ENCODE measurements around the gene ADAMTSL1. TPM values are rescaled to one million over a fixed set of nuclear protein-coding genes. Genes with fewer than 3 reads are reported as not detected.

Gene ADAMTSL1
- total and polyA plus RNA-seq, 2 of the 13 experiments (the other 11 are each of a cell fraction or from before 2014, with no cell fraction given): not detected

DNA sequence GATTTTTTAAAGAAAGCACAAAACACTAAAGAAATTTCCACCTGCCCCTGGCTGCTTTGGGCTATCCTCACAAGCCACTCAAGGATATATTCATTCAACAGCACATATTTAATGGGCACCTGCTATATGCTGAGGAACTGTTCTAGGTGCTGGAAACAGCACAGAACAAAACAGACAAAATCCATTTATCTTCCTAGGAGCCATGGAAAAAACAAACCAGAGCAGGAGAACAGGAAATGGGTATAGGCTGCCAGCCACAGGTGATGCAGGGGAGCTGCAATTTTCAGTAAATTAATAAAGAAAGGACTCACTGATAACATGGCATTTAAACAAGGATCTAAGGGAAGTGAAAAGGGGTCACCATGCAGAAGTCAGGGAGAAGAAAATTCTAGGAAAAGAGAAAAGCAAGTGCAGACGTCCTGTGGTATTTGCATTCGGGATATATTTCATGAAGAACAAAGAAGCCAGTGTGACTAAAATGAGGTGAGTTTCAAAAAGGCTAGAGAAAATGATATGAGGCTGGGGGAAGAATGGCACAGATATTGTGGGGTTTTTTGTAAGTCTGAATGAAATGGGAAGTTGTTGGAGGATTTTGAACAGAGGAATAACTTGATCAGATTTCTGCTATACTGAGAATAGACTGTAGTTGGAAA is 152.2 kb downstream of the ADAMTSL1 start (continued):
- no peak for TF ChIP-seq SP140L (CRISPR knock-in tag; IDR thresholded peaks at IDR 0.05; ENCODE audit: borderline replicate concordance)
- no peak for TF ChIP-seq PCBP2 (optimal IDR thresholded peaks at IDR 0.05; ENCODE audit: low read depth, low read length, poor library complexity, severe bottlenecking)

DNA sequence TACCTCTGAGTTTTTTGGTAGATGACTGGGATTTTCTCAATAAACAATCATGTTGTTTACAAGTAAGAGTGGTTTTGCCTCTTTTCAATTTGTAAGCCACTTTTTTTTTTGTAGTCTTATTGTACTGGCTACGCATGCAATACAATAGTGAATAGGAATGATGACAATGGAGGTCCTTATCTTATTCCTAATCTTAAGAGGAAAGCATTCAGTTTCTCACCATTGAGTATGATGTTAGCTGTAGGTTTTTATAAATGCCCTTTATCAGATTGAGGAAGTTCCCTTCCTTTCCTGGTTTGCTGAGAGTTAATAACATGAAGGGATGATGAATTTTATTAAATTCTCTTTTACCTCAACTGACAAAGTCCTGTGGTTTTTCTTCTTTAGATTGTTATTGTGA is 155.2 kb downstream of the ADAMTSL1 start:
- H3K4me2 ChIP-seq (ENCODE audit: low read depth, low read length): no peak overlapping the region
- no peak overlapping the region for H2AFZ ChIP-seq (ENCODE audit: low read length)
- H3K9me3 ChIP-seq (ENCODE audit: low read length): no peaks in the 10 kb centered on the region
- 74% methylated on average over 1 of the region's 1 CpG for WGBS (ENCODE audit: low lambda C conversion rate)
- CTCF ChIA-PET (ENCODE audit: low intra/inter-chr PET ratio, low total read pairs): no interaction called here
- H3K27ac ChIP-seq (ENCODE audit: extremely low read length, insufficient read depth, low read length): no peak overlapping the region
- ATAC-seq (no peak), FAIRE-seq (no peak), DNase-seq (ENCODE audit: low spot score) (no peak)
- H4K20me1 ChIP-seq (ENCODE audit: insufficient read depth, low read length): no peaks in the 10 kb centered on the region
- POLR2A ChIA-PET: no interaction called here
- in situ Hi-C loops (cut with HindIII; ENCODE audit: extremely low pct_ligation_motif_present, low pct_unique_long_range_greater_than_20kb): no loop called here
- no peaks in the 10 kb centered on the region for H3K4me1 ChIP-seq (ENCODE audit: insufficient read depth, low read length)
- H3K36me3 ChIP-seq (replicated peaks in 1 of 2; ENCODE audit: control insufficient read depth in 1 of 2, insufficient read depth in 2 of 2, low read length in 2 of 2): no peaks in the 10 kb centered on the region
- no peak overlapping the region for H3K4me3 ChIP-seq (replicated peaks in 1 of 3; ENCODE audit: insufficient read depth in 1 of 3, low read depth in 2 of 3, low read length in 3 of 3)
- no peak overlapping the region for H3K9ac ChIP-seq (ENCODE audit: insufficient read depth, low read depth, low read length)
- no peaks in the 10 kb centered on the region for H3K27me3 ChIP-seq (ENCODE audit: control insufficient read depth in 1 of 2, insufficient read depth in 2 of 2, low read length in 2 of 2)
- TF ChIP-seq TEAD2 (CRISPR knock-in tag; IDR thresholded peaks at IDR 0.05) (no peak), TEAD3 (CRISPR knock-in tag; optimal IDR thresholded peaks at IDR 0.05; ENCODE audit: borderline replicate concordance) (no peak), JUN (CRISPR knock-in tag; IDR thresholded peaks at IDR 0.05) (no peak), ZNF703 (CRISPR knock-in tag; IDR thresholded peaks at IDR 0.05; ENCODE audit: borderline replicate concordance) (no peak), RELA (CRISPR knock-in tag; IDR thresholded peaks at IDR 0.05) (no peak), ZNF367 (CRISPR knock-in tag; IDR thresholded peaks at IDR 0.05; ENCODE audit: borderline replicate concordance) (no peak), PRDM10 (CRISPR knock-in tag; IDR thresholded peaks at IDR 0.05; ENCODE audit: low read depth) (no peak), ZBTB7B (CRISPR knock-in tag; IDR thresholded peaks at IDR 0.05) (no peak), ZNF501 (CRISPR knock-in tag; IDR thresholded peaks at IDR 0.05) (no peak)
- TF ChIP-seq, protein P1, sequence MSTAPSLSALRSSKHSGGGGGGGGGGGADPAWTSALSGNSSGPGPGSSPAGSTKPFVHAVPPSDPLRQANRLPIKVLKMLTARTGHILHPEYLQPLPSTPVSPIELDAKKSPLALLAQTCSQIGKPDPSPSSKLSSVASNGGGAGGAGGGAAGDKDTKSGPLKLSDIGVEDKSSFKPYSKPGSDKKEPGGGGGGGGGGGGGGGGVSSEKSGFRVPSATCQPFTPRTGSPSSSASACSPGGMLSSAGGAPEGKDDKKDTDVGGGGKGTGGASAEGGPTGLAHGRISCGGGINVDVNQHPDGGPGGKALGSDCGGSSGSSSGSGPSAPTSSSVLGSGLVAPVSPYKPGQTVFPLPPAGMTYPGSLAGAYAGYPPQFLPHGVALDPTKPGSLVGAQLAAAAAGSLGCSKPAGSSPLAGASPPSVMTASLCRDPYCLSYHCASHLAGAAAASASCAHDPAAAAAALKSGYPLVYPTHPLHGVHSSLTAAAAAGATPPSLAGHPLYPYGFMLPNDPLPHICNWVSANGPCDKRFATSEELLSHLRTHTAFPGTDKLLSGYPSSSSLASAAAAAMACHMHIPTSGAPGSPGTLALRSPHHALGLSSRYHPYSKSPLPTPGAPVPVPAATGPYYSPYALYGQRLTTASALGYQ (CRISPR knock-in tag; IDR thresholded peaks at IDR 0.05): no peak
- intact Hi-C loops (cut with micrococcal nuclease; ENCODE audit: unreplicated experiment): no loop called here
- no TSS peak for BruUV-seq (replicated peaks)
- no peaks in the 10 kb centered on the region for H3K79me2 ChIP-seq (ENCODE audit: insufficient read depth, low read length)

Data from HepG2 (cell line).